ENCODE results near the gene SFMBT2.

GRCh38 chr10:7296076-7296475 is 114.8 kb downstream of the SFMBT2 start:
- TF ChIP-seq CTCF (IDR thresholded peaks at IDR 0.05) (no peak), CEBPB (IDR thresholded peaks at IDR 0.05) (no peak), NR3C1 (IDR thresholded peaks at IDR 0.05) (no peak), ELK1 (IDR thresholded peaks at IDR 0.05; ENCODE audit: low read depth, low read length) (no peak), USF2 (IDR thresholded peaks at IDR 0.05) (no peak), PHF8 (IDR thresholded peaks at IDR 0.05; ENCODE audit: borderline replicate concordance, low read depth) (no peak), ZC3H11A (IDR thresholded peaks at IDR 0.05) (no peak)
